ENCODE measurements around the gene DAPK3.

The DAPK3 gene

GRCh38 chr19:3983542-3983914 lies 12.6 kb upstream of the DAPK3 start:
- Histone ChIP-seq H3K9me3 (ENCODE audit: control insufficient read depth, low read length) (no peaks in the 10 kb centered on the region), H3K36me3 (ENCODE audit: control insufficient read depth, insufficient read depth, low read length) (peaks cover 64% of the 10 kb centered on the region), H3K4me3 (ENCODE audit: extremely low read depth, insufficient read depth, low read length, poor library complexity, severe bottlenecking) (peak overlapping the region; percentile 97), H3K4me1 (ENCODE audit: control insufficient read depth, insufficient read depth, low read length, poor library complexity, severe bottlenecking) (peaks cover 36% of the 10 kb centered on the region), H3K27ac (ENCODE audit: low read depth, low read length, severe bottlenecking) (peak overlapping the region; percentile 99)
- 77 to 82% methylated on average over 5 to 6 of the region's 7 CpGs for WGBS, 2 experiments (ENCODE audit: insufficient coverage in 2 of 2)

- H3K4me3 ChIP-seq (ENCODE audit: extremely low read depth, insufficient read depth, low read length, poor library complexity, severe bottlenecking), result peak overlapping the region; percentile 97
- peaks cover 36% of the 10 kb centered on the region for H3K4me1 ChIP-seq (ENCODE audit: control insufficient read depth, insufficient read depth, low read length, poor library complexity, severe bottlenecking)
- peak overlapping the region; percentile 99 for H3K27ac ChIP-seq (ENCODE audit: low read depth, low read length, severe bottlenecking)
- 95% methylated on average over 31 to 40 of the region's 40 CpGs for WGBS, 2 experiments (ENCODE audit: insufficient coverage in 2 of 2)
- H3K36me3 ChIP-seq (ENCODE audit: control insufficient read depth, insufficient read depth, low read length), result peaks cover 70% of the 10 kb centered on the region
- no peaks in the 10 kb centered on the region for H3K9me3 ChIP-seq (ENCODE audit: control insufficient read depth, low read length)
These were observed 12.0 kb upstream of the DAPK3 start for GRCh38 chr19:3982701-3983541.

- H3K4me1 ChIP-seq (ENCODE audit: control insufficient read depth, insufficient read depth, low read length, poor library complexity, severe bottlenecking), result peaks cover 30% of the 10 kb centered on the region
- WGBS, 2 experiments (ENCODE audit: insufficient coverage in 2 of 2), result 96 to 97% methylated on average over 36 to 38 of the region's 39 CpGs
- H3K36me3 ChIP-seq (ENCODE audit: control insufficient read depth, insufficient read depth, low read length), result peaks cover 79% of the 10 kb centered on the region
- no peak overlapping the region for H3K4me3 ChIP-seq (ENCODE audit: extremely low read depth, insufficient read depth, low read length, poor library complexity, severe bottlenecking)
- peak overlapping the region; percentile 57 for H3K27ac ChIP-seq (ENCODE audit: low read depth, low read length, severe bottlenecking)
- H3K9me3 ChIP-seq (ENCODE audit: control insufficient read depth, low read length), result no peaks in the 10 kb centered on the region
These were observed 11.1 kb upstream of the DAPK3 start for GRCh38 chr19:3981736-3982681.

- Histone ChIP-seq H3K27ac (ENCODE audit: low read depth, low read length, severe bottlenecking) (peak overlapping the region; percentile 57), H3K9me3 (ENCODE audit: control insufficient read depth, low read length) (no peaks in the 10 kb centered on the region), H3K36me3 (ENCODE audit: control insufficient read depth, insufficient read depth, low read length) (peaks cover 85% of the 10 kb centered on the region), H3K4me1 (ENCODE audit: control insufficient read depth, insufficient read depth, low read length, poor library complexity, severe bottlenecking) (peaks cover 23% of the 10 kb centered on the region), H3K4me3 (ENCODE audit: extremely low read depth, insufficient read depth, low read length, poor library complexity, severe bottlenecking) (no peak overlapping the region)
- 97 to 99% methylated on average over 10 of the region's 10 CpGs for WGBS, 2 experiments (ENCODE audit: insufficient coverage in 2 of 2)
These were observed 10.5 kb upstream of the DAPK3 start for GRCh38 chr19:3981373-3981735.

- WGBS, 2 experiments (ENCODE audit: insufficient coverage in 2 of 2), result 97% methylated on average over 29 to 30 of the region's 31 CpGs
- no peak overlapping the region for H3K4me3 ChIP-seq (ENCODE audit: extremely low read depth, insufficient read depth, low read length, poor library complexity, severe bottlenecking)
- peaks cover 93% of the 10 kb centered on the region for H3K36me3 ChIP-seq (ENCODE audit: control insufficient read depth, insufficient read depth, low read length)
- no peaks in the 10 kb centered on the region for H3K9me3 ChIP-seq (ENCODE audit: control insufficient read depth, low read length)
- H3K27ac ChIP-seq (ENCODE audit: low read depth, low read length, severe bottlenecking), result peak overlapping the region; percentile 57
- H3K4me1 ChIP-seq (ENCODE audit: control insufficient read depth, insufficient read depth, low read length, poor library complexity, severe bottlenecking), result peaks cover 16% of the 10 kb centered on the region
These were observed 9.7 kb upstream of the DAPK3 start for GRCh38 chr19:3980353-3981251.

GRCh38 chr19:3979674-3980352 lies 8.9 kb upstream of the DAPK3 start:
- WGBS, 2 experiments (ENCODE audit: insufficient coverage in 2 of 2), result 98% methylated on average over 24 to 25 of the region's 25 CpGs
- Histone ChIP-seq H3K9me3 (ENCODE audit: control insufficient read depth, low read length) (no peaks in the 10 kb centered on the region), H3K36me3 (ENCODE audit: control insufficient read depth, insufficient read depth, low read length) (peaks cover 99% of the 10 kb centered on the region), H3K27ac (ENCODE audit: low read depth, low read length, severe bottlenecking) (peak overlapping the region; percentile 5), H3K4me1 (ENCODE audit: control insufficient read depth, insufficient read depth, low read length, poor library complexity, severe bottlenecking) (peaks cover 16% of the 10 kb centered on the region), H3K4me3 (ENCODE audit: extremely low read depth, insufficient read depth, low read length, poor library complexity, severe bottlenecking) (no peak overlapping the region)

- Histone ChIP-seq H3K9me3 (ENCODE audit: control insufficient read depth, low read length) (no peaks in the 10 kb centered on the region), H3K4me1 (ENCODE audit: control insufficient read depth, insufficient read depth, low read length, poor library complexity, severe bottlenecking) (peaks cover 16% of the 10 kb centered on the region), H3K4me3 (ENCODE audit: extremely low read depth, insufficient read depth, low read length, poor library complexity, severe bottlenecking) (no peak overlapping the region), H3K36me3 (ENCODE audit: control insufficient read depth, insufficient read depth, low read length) (peaks cover 94% of the 10 kb centered on the region), H3K27ac (ENCODE audit: low read depth, low read length, severe bottlenecking) (no peak overlapping the region)
- 96 to 98% methylated on average over 15 to 18 of the region's 18 CpGs for WGBS, 2 experiments (ENCODE audit: insufficient coverage in 2 of 2)
These were observed 8.4 kb upstream of the DAPK3 start for GRCh38 chr19:3979289-3979673.

GRCh38 chr19:3978145-3978544 lies 7.2 kb upstream of the DAPK3 start:
- Histone ChIP-seq H3K36me3 (ENCODE audit: control insufficient read depth, insufficient read depth, low read length) (peaks cover 82% of the 10 kb centered on the region), H3K4me1 (ENCODE audit: control insufficient read depth, insufficient read depth, low read length, poor library complexity, severe bottlenecking) (peaks cover 8% of the 10 kb centered on the region), H3K9me3 (ENCODE audit: control insufficient read depth, low read length) (no peaks in the 10 kb centered on the region), H3K27ac (ENCODE audit: low read depth, low read length, severe bottlenecking) (peak overlapping the region; percentile 16), H3K4me3 (ENCODE audit: extremely low read depth, insufficient read depth, low read length, poor library complexity, severe bottlenecking) (no peak overlapping the region)
- WGBS, 2 experiments (ENCODE audit: insufficient coverage in 2 of 2), result 97 to 99% methylated on average over 15 of the region's 19 CpGs

- Histone ChIP-seq H3K4me3 (ENCODE audit: extremely low read depth, insufficient read depth, low read length, poor library complexity, severe bottlenecking) (no peak overlapping the region), H3K9me3 (ENCODE audit: control insufficient read depth, low read length) (no peaks in the 10 kb centered on the region), H3K36me3 (ENCODE audit: control insufficient read depth, insufficient read depth, low read length) (peaks cover 80% of the 10 kb centered on the region), H3K4me1 (ENCODE audit: control insufficient read depth, insufficient read depth, low read length, poor library complexity, severe bottlenecking) (peaks cover 6% of the 10 kb centered on the region), H3K27ac (ENCODE audit: low read depth, low read length, severe bottlenecking) (peak overlapping the region; percentile 16)
- WGBS, 2 experiments (ENCODE audit: insufficient coverage in 2 of 2), result 97 to 98% methylated on average over 57 to 59 of the region's 59 CpGs
These were observed 6.6 kb upstream of the DAPK3 start for GRCh38 chr19:3977242-3978143.
